Kidney (tissue), 14 donors: ENCODE results near the gene ISOC1. TPM values are rescaled to one million over a fixed set of nuclear protein-coding genes. Genes with fewer than 3 reads are reported as not detected.

Source experiments
- DNase-seq, 5 donors: peaks; one replicate each; pipeline ENCODE4 v3.0.0-alpha.2; 2013 to 2020
- FAIRE-seq: peaks from 2 replicates; lab custom pipeline; 2012; peaks lifted over from hg19 to GRCh38; lab: Jason Lieb, UNC
- H3K27ac ChIP-seq, 2 donors: one replicate each; pipeline ENCODE4 v1.7.0; 2013; ENCODE audit warnings: low read depth in 2 of 2, low read length in 2 of 2, inconsistent platforms in 1 of 2
- H3K27me3 ChIP-seq: one replicate; pipeline ENCODE4 v1.7.1; 2013; ENCODE audit warnings: low read length, inconsistent platforms; ENCODE audit not compliant: control insufficient read depth, insufficient read depth
- H3K36me3 ChIP-seq, 3 donors: one replicate each; pipeline versions ENCODE4 v1.7.0 to v1.7.1; 2013; ENCODE audit warnings: low read length in 3 of 3, control low read depth in 1 of 3, inconsistent platforms in 1 of 3; ENCODE audit not compliant: insufficient read depth in 3 of 3, control insufficient read depth in 2 of 3
- H3K4me1 ChIP-seq, 3 donors: one replicate each; pipeline versions ENCODE4 v1.7.0 to v1.7.1; 2013; ENCODE audit warnings: low read length in 3 of 3, inconsistent platforms in 1 of 3, low read depth in 1 of 3; ENCODE audit not compliant: control insufficient read depth in 2 of 3, insufficient read depth in 2 of 3
- H3K4me3 ChIP-seq, 3 donors: one replicate each; pipeline versions ENCODE4 v1.7.0 to v1.8.1; 2013; ENCODE audit warnings: low read length in 3 of 3, control low read depth in 1 of 3, inconsistent platforms in 1 of 3
- H3K9ac ChIP-seq, 3 donors: one replicate each; pipeline versions ENCODE4 v1.7.0 to v1.7.1; 2013; ENCODE audit warnings: low read length in 3 of 3, control low read depth in 1 of 3, inconsistent platforms in 1 of 3
- H3K9me3 ChIP-seq, 3 donors: one replicate each; pipeline versions ENCODE4 v1.7.0 to v1.7.1; 2013; ENCODE audit warnings: low read length in 3 of 3, control low read depth in 1 of 3, inconsistent platforms in 1 of 3; ENCODE audit not compliant: control insufficient read depth in 2 of 3, insufficient read depth in 1 of 3
- intact Hi-C: fragments of 100-400 bp; cut with DNase I; formaldehyde crosslinking; loops from one replicate; pipeline ENCODE4 v1.11.1; 2022
- polyA plus RNA-seq: library from polyadenylated mRNA; stranded (reverse); fragments of 350-450 nt; fragmentation: Illumina TruSeq; extraction: RNeasy Lipid Tissue Mini Kit (QIAGEN cat#74804); gene quantifications from one replicate; pipeline ENCODE4 v1.2.3, GENCODE V29; 2014; ENCODE audit warnings: low read depth, low replicate concordance; ENCODE audit not compliant: insufficient read depth
- total RNA-seq: library from RNA; stranded (reverse); fragmentation: NEBNext Ultra II Directional; extraction: Animal tissue kit (Norgen Biotek cat#: 25700); gene quantifications from one replicate; pipeline ENCODE4 v1.2.1, GENCODE V29; 2021
- TF ChIP-seq, protein P1 (sequence below): IDR thresholded peaks from 3 replicates; pipeline ENCODE4 v1.5.1; 2012; ENCODE audit warnings: mild to moderate bottlenecking, moderate library complexity, borderline replicate concordance; ENCODE audit not compliant: insufficient read depth; ENCODE audit errors: extremely low read depth
- donor health status: control.
- donor health status: control.
- donor health status: control.
- donor health status: control.
- donor health status: control.
- donor health status: DM: yes; HTN: yes; CAD: no.
- donor health status: Normal renal cell carcinoma (clear cell type).

The ISOC1 gene
- total and polyA plus RNA-seq, 2 donors from 2014 or later: 12.4 to 29.3 TPM

DNA sequence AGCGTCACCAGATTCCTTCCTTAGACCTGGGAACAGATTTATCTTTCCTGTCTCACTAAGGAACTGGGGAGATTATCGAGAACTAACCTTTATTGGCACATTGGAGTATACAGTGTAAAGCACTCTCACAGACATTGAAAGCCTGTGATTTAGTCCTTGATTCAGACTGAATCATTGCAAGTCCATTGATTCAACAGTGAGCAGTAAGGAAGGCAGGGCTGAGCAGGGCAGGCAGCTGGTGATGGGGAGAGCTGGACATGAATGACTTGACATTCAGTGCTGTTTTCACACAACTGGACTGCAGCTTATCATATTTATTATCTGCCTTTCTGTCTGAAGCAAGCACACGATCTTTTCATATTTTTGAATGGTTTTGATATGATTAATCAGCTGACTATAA lies 16.2 kb downstream of the ISOC1 start:
- DNase-seq: no peak
- no peak for FAIRE-seq
- Histone ChIP-seq H3K27me3 (no peaks in the 10 kb centered on the region), H3K9me3 (no peaks in the 10 kb centered on the region), H3K9ac (no peak overlapping the region), H3K27ac (no peak overlapping the region), H3K36me3 (peaks cover 2 to 23% (median 6%) of the 10 kb centered on the region in 3 donors), H3K4me1 (no peaks in the 10 kb centered on the region), H3K4me3 (no peak overlapping the region)
- intact Hi-C loops: no loop called here
- TF ChIP-seq, protein P1, sequence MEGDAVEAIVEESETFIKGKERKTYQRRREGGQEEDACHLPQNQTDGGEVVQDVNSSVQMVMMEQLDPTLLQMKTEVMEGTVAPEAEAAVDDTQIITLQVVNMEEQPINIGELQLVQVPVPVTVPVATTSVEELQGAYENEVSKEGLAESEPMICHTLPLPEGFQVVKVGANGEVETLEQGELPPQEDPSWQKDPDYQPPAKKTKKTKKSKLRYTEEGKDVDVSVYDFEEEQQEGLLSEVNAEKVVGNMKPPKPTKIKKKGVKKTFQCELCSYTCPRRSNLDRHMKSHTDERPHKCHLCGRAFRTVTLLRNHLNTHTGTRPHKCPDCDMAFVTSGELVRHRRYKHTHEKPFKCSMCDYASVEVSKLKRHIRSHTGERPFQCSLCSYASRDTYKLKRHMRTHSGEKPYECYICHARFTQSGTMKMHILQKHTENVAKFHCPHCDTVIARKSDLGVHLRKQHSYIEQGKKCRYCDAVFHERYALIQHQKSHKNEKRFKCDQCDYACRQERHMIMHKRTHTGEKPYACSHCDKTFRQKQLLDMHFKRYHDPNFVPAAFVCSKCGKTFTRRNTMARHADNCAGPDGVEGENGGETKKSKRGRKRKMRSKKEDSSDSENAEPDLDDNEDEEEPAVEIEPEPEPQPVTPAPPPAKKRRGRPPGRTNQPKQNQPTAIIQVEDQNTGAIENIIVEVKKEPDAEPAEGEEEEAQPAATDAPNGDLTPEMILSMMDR: no peak

DNA sequence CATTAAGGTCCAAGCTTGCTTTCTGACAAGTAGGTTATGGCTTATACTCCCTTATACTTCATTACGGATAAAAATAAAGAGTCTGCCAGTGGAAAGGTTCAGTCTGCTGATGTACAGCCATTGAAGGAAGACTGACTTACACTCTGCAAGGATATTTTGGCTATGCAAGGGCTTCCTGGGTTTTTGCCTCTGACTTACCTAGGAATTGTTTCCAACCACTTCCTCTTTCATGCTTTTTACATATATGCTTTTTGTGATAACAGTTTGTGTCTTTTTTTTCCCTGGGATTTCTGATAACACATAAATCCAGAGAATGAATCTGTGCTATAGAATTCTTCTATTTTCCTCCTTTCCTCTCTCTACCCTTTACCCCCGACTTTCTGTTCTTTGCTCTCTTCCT lies 16.8 kb downstream of the ISOC1 start:
- Histone ChIP-seq H3K9ac (no peak overlapping the region), H3K4me3 (no peak overlapping the region), H3K36me3 (peaks cover 0 to 23% (median 6%) of the 10 kb centered on the region in 3 donors), H3K27ac (no peak overlapping the region), H3K9me3 (no peaks in the 10 kb centered on the region), H3K27me3 (no peaks in the 10 kb centered on the region), H3K4me1 (no peaks in the 10 kb centered on the region)
- FAIRE-seq: no peak
- intact Hi-C loops: no loop called here
- no peak for DNase-seq
- TF ChIP-seq, protein P1: no peak

DNA sequence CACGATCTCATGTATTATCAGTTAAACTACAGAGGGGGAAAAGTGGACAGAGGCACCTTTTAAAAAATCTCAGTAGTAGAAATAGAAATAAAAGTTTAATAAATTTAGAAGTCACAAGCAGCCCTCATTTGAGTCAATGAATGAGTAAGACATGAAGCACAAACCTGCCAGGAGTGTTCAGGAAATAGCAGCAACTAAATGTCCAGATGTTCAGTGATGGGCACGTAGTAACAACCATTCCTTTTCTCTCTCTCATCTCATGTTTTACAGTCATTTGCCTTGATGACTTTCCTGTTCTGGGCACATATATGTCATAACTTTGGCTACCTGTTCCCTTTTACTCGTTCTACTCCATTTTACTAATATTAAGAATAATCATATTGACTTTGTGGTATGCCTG lies 17.7 kb downstream of the ISOC1 start:
- Histone ChIP-seq H3K4me3 (no peak overlapping the region), H3K36me3 (peaks cover 0 to 16% (median 2%) of the 10 kb centered on the region in 3 donors), H3K9me3 (no peaks in the 10 kb centered on the region), H3K27me3 (no peaks in the 10 kb centered on the region), H3K4me1 (no peaks in the 10 kb centered on the region), H3K27ac (no peak overlapping the region), H3K9ac (no peak overlapping the region)
- TF ChIP-seq, protein P1: no peak
- FAIRE-seq: no peak
- intact Hi-C loops: no loop called here
- no peak for DNase-seq

- peaks cover 0 to 5% (median 0%) of the 10 kb centered on the region in 3 donors for H3K36me3 ChIP-seq
- H3K4me3 ChIP-seq: no peak overlapping the region
- FAIRE-seq (peak; percentile 51), DNase-seq (no peak)
- H3K27me3 ChIP-seq: no peaks in the 10 kb centered on the region
- TF ChIP-seq, protein P1: peak; percentile 1
- no peak overlapping the region for H3K9ac ChIP-seq
- H3K9me3 ChIP-seq: no peaks in the 10 kb centered on the region
- no peaks in the 10 kb centered on the region for H3K4me1 ChIP-seq
- no peak overlapping the region for H3K27ac ChIP-seq
- intact Hi-C loops: no loop called here
Observed at GRCh38 chr5:129113867-129114266, 19.3 kb downstream of the ISOC1 start.
